GM18951 (cell line): ENCODE measurements around the gene MAST2.

Source experiments
- POLR2A ChIP-seq: IDR thresholded peaks from 4 replicates; pipeline ENCODE4 v1.6.1; 2011; ENCODE audit warnings: mild to moderate bottlenecking; ENCODE audit not compliant: insufficient read length, insufficient read depth; ENCODE audit errors: extremely low read depth
- in situ Hi-C: fragments of 300-500 bp; cut with MboI; formaldehyde crosslinking; loops from one replicate; pipeline ENCODE4 v1.12.0; 2022; ENCODE audit warnings: low sequenced_read_pairs, mixed read lengths, inconsistent platforms; ENCODE audit not compliant: unreplicated experiment

Gene MAST2

DNA sequence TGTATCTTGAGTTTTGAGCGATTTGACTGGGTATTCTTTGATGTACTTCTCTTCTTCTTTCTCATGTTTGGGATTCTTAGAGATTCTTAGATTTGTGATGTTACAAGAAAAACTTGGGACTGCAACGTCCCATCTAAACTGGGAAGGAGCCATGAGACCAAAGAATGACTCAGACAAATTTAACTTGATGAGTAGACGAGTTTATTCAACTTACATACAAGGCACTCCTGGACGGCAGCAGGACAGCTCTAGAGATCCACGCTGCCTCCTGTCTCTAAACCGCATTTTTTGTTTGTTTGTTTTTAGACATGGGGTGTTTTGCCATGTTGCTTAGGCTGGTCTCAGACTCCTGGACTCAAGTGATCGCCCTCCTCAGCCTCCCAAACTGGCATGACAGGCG lies 191.9 kb downstream of the MAST2 start:
- in situ Hi-C loops: no loop called here
- TF ChIP-seq POLR2A: no peak

DNA sequence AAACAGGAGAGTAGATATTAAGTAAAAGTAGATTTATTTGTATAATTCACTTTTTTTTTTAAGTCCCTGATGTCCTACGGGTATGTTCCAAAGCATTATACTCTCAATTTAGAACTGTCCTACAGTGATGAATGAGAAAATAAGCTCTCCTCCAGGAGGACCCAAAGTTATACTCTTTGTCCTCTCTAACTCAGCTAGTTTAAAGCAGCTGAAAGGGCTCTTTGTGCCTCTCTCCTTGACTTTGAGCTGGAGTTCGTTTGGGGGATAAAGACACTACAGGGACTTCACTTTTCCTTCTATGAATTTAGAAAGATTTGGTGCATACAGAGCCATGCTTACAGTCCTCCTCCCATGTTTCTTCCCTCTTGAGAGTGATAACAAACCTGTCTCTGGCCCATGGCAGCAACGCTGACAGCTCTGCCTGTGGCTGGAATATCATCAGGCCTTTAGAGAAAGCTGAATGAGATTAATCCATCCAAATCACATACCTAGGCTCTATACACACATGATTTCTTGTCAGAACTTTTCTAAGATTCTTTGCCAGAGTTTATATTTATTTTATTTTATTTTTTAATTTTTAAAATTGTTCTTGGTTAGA lies 194.7 kb downstream of the MAST2 start:
- no peak for TF ChIP-seq POLR2A
- in situ Hi-C loops: no loop called here

DNA sequence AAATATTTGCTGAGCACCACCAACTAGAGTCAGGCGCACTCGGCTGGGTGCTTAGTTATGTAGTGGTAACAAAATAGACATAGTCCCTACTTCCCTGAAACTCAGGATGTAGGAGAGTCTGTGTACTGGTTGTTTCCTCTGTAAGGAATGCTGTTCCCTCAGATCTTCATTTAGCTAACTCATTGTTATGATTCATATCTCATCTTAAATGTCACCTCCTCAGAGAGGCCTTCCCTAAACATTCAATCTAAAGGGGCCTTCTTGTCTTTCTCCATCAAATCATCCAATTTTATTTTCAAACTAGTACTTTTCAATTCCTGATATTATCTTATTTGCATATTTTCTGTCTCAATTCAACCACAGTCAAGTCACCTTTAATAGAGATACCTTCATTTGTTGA lies 196.1 kb downstream of the MAST2 start:
- in situ Hi-C loops: no loop called here
- no peak for TF ChIP-seq POLR2A

DNA sequence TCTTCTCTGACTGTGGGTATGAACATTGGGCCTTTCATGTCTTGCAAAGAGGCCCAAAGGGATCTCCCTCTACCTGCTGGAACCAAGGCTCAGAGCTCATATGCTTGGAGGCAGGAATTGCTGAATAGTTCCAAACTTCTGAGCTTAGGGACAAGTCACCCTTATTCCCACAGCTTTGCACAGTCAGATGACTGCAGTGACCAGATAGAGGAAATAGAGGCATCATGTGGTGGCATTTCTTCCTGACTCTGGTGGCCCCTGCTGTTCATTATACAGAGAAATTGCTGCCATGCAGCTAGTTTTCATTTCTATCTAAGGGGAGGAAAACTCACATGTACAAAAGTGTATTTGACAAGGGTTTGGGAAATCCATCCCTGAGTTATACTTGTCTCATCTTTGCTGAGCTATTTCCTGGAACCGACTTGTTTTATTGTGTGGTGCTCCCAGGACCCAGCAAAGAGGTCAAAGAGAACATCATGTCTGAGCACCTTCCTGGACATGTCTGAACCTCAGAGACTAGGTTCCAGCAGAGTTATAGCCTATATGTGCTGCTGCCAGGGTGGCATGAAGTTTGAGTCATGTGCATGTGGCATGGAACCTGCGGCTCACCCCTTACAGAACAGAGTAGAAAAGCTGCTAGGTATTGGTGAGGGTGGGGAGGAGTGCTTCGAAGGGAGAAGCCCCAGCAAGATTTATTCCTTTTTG lies 197.8 kb downstream of the MAST2 start:
- TF ChIP-seq POLR2A: no peak
- in situ Hi-C loops: no loop called here

DNA sequence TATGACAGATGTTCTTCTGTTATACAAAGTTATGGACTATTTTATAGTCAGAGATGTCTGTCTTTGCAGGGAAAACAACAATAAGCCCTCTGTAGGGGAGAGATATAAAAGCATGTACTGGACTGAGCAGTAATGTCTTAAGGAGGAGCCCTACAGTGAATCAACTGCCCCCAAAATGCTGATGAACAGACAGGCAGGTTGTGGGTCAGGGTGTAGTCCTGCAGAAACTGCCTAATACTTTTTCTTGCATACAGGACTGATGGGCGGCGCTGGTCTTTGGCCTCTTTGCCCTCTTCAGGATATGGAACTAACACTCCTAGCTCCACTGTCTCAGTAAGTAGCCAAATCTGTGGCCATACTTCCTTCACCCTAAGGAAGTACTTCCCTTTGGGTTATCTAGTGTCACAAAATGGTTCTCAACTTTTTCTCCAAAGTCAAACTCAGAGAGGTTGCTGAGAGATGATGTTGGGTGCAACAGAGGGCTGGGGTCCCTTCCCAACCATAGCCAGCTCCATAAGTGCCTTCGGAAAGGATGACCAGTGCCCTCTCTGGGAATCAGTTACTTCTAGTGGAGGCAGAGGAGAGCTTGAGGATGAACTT lies 199.2 kb downstream of the MAST2 start:
- in situ Hi-C loops: no loop called here
- no peak for TF ChIP-seq POLR2A

DNA sequence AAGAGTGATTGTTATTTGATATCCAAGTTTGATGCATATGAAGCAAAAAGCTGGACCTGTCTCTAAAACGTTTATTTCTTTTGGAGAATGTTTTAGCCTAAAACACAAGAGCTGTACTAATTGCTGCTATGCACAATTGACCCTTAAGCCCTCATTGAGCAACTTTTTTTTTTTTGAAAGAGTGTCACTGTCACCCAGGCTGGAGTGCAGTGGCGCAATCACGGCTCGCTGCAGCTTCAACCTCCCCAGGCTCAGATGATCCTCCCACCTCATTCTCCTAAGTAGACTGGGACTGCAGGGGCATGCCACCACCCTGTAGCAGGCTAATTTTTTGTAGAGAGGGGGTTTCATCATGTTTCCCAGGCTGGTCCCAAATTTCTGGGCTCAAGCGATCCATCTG lies 199.9 kb downstream of the MAST2 start:
- no peak for TF ChIP-seq POLR2A
- in situ Hi-C loops: no loop called here

DNA sequence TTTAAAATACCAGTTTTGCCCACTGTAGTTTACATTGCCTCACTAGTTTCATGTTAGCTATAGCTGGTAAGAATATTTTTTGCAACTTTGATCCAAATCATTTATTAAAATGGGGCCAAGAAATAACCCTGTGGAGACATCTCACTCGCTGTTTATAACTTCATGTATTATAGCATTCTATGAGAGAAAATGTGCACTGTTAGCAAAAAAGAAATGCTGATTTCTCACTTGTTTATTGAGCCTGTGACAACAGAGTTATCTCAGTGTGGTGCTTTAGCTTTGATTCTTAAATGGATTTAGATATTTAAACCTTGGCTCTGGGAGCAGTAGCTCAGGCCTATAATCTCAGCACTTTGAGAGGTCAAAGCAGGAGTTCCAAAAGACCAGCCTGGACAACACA lies 201.1 kb downstream of the MAST2 start:
- no peak for TF ChIP-seq POLR2A
- in situ Hi-C loops: no loop called here

DNA sequence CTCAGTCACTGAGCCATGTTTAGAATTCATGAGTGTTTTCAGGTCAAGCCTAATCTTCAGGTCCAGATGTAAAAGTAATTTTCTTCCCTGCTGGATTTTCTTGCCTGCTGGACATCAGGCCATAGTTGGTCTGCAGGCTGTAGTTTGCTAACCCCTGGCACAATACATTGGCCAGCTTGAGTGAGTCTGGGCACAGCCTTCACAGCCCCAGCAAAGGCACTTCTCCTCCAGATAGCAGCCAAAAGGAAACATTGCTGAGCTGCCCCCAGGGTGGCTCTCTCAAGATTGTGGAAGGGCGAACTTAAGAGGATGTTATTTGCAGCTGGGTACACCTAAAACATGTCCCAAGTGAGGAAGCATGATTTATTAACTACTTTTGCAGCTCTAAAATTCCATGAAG lies 202.2 kb downstream of the MAST2 start:
- in situ Hi-C loops: no loop called here
- TF ChIP-seq POLR2A: no peak

DNA sequence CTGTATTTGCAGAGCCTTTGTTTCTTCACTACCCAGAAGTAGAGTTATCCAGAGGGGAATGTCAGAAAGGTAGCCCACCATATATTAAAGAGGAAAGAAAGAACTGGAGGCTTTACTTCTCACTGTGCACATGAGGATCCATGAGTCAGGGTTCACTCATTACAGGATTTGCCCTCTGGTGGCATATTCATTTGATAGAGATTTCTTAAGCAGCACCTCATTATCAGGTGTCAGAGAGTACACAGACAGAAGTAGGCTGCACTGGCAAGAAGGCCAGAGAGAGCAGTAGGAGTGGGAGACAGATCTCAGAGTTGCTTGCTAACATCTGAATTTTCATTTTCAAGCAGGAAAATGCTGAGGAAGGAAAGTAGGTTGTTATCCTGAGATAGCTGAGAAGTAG lies 205.2 kb downstream of the MAST2 start:
- TF ChIP-seq POLR2A: no peak
- in situ Hi-C loops: no loop called here

DNA sequence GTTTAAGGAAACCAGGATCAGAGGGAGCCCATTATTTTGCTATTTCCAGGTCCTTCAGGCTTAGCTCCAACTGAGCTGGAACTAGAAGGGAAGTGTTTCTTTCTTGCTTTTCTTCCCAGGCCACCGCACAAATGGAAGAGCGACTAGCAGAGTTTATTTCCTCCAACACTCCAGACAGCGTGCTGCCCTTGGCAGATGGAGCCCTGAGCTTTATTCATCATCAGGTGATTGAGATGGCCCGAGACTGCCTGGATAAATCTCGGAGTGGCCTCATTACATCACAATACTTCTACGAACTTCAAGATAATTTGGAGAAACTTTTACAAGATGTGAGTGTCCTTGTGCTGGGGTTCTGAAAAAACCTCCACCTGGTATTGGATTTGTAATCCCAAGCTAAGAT lies 207.2 kb downstream of the MAST2 start:
- in situ Hi-C loops: loop anchor here (10.0 kb wide), 1 partner anchor 936 kb away; no protein-coding TSS in a partner anchor
- no peak for TF ChIP-seq POLR2A

DNA sequence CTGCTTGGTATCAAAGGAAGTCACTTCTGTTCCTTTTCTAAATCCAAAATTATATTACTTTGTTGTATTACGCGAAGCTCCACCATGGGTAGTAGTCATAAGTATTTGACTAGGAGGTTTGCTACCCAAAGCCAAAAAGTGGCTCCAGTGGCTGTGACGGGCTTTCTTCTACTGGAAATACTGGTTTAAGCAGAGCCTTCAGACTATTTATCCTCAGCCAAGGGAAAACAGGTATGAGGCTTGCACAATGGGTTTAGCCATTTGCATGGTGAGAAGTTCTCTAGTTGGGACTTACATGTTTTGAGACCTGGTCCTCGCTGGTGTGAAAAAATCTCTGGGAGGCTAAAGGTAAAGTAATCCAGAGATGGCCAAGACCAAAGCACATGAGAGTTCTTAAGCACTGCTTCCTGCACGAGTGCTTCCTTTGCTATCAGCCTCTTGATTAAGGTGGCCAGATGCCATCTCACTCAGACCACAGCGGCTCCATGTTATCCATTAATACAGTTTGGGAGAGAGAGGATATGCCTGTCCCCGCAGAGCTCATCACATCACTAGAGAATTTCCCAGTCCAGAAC lies 207.8 kb downstream of the MAST2 start:
- TF ChIP-seq POLR2A: no peak
- in situ Hi-C loops: loop anchor here (10.0 kb wide), 1 partner anchor 936 kb away; no protein-coding TSS in a partner anchor

DNA sequence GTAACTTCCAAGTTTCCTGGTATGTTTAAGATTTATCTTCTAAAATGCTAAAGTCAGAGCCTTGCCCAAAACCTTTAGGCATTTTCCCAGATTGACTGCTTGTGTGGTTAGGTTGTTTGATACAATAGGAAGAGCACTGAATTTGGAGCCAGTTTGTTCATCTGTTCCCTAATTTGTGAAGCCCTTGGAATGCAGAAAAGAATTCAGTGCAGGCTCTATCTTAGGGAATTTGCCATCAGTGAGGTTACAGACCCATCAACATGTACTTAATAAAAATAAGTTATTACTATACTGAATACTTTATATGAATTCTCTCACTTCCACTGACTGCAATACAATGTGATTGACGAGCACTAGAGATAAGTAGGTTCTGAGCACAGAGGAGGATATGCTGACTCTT lies 208.8 kb downstream of the MAST2 start:
- TF ChIP-seq POLR2A: no peak
- in situ Hi-C loops: loop anchor here (10.0 kb wide), 1 partner anchor 937 kb away; no protein-coding TSS in a partner anchor

DNA sequence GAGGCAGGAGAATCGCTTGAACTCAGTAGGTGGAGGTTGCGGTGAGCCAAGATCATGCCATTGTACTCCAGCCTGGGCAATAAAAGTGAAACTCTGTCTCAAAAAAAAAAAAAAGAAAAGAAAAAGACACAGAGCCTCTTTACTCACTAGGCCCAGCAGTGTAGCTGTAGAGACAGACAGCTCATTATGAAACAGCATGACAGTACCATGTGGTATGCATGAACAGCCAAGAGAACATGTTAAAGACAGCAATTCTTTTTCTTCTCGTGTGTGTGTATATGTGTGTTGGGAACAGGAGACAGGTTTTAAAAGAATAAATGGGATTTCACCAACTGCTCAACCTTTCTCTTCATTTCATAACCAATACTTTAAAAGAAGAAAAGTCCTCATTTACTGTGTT lies 210.2 kb downstream of the MAST2 start:
- in situ Hi-C loops: loop anchor here (10.0 kb wide), 1 partner anchor 939 kb away; no protein-coding TSS in a partner anchor
- no peak for TF ChIP-seq POLR2A
